ENCODE data around the gene UGT1A7.

DNA sequence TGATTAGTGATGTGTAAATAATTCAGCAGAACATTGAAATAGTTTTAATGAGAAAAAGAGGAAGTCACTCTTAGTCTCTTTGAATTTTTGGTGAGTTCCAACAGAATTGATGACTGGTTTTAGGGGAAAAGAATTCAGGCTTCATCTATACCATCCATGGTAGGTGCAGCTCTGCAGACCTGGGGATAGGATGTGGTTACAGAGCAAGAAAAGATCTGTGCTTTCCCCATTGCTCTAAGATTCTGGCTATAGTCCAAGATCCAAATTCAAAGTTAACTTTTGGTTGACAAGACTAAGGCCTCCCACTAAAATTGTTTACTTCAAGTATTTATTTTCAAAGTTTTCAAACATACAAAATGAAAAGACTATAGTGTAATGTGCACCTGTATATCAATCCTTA lies 41.8 kb upstream of the UGT1A7 start:
- TF ChIP-seq CTCF (IDR thresholded peaks at IDR 0.05; ENCODE audit: low read depth, low read length) (no peak), EZH2phosphoT487 (IDR thresholded peaks at IDR 0.05; ENCODE audit: low read depth) (no peak)
